Osteocyte (in vitro differentiated cells): ENCODE data around the gene PLK5. TPM values are rescaled to one million over a fixed set of nuclear protein-coding genes. Genes with fewer than 3 reads are reported as not detected.
A peak's percentile ranks its signal among the peaks of the same experiment; 100 is the strongest.

Experiments
- DNase-seq: peaks from one replicate; pipeline ENCODE4 v3.0.0; 2021; ENCODE audit warnings: mixed read lengths; ENCODE audit not compliant: unreplicated experiment; ENCODE audit errors: extremely low spot score
- H3K27ac Mint-ChIP-seq: one replicate; pipeline ENCODE4 v1.8.0; 2021; ENCODE audit warnings: mild to moderate bottlenecking, mixed read lengths; ENCODE audit not compliant: unreplicated experiment
- H3K27me3 Mint-ChIP-seq: one replicate; pipeline ENCODE4 v1.8.0; 2021; ENCODE audit warnings: mixed read lengths; ENCODE audit not compliant: unreplicated experiment
- H3K36me3 Mint-ChIP-seq: one replicate; pipeline ENCODE4 v1.8.0; 2021; ENCODE audit warnings: mixed read lengths; ENCODE audit not compliant: unreplicated experiment
- H3K4me1 Mint-ChIP-seq: one replicate; pipeline ENCODE4 v1.8.0; 2021; ENCODE audit warnings: mixed read lengths; ENCODE audit not compliant: unreplicated experiment
- H3K4me3 Mint-ChIP-seq: one replicate; pipeline ENCODE4 v1.8.0; 2021; ENCODE audit warnings: mild to moderate bottlenecking, moderate library complexity, mixed read lengths; ENCODE audit not compliant: unreplicated experiment
- H3K9me3 Mint-ChIP-seq: one replicate; pipeline ENCODE4 v1.8.0; 2021; ENCODE audit warnings: mixed read lengths; ENCODE audit not compliant: unreplicated experiment
- CTCF ChIP-seq: fragments of 200-600 bp; sonication (generic); IDR thresholded peaks from 2 replicates; pipeline ENCODE4 v1.5.0; 2021; ENCODE audit warnings: antibody characterized with exemption, mild to moderate bottlenecking, moderate library complexity
- total RNA-seq: library from RNA; stranded (reverse); gene quantifications from 2 replicates; pipeline ENCODE4 v1.2.1, GENCODE V29; 2021

PLK5 gene
- total RNA-seq, 1 donor from 2014 or later: 0.54 TPM

GRCh38 chr19:1489463-1490310 is 34.2 kb upstream of the PLK5 start:
- H3K36me3 Mint-ChIP-seq: no peaks in the 10 kb centered on the region

GRCh38 chr19:1490311-1491113 is 33.4 kb upstream of the PLK5 start, which contains the start of gene PCSK4:
PCSK4 (minus strand) TSS chr19:1490350; CDS start chr19:1490346, 4 bp downstream.
- Mint-ChIP-seq H3K27me3 (peaks cover 9% of the 10 kb centered on the region), H3K27ac (peak within 1 kb of the TSS; percentile 93), H3K9me3 (no peaks in the 10 kb centered on the region), H3K4me1 (peaks cover 10% of the 10 kb centered on the region), H3K4me3 (peak within 1 kb of the TSS; percentile 87), H3K36me3 (no peaks in the 10 kb centered on the region)
- DNase-seq: peak; percentile 99
- no peak for TF ChIP-seq CTCF

More at GRCh38 chr19:1489463-1490310, 34.2 kb upstream of the PLK5 start:
- no peak for TF ChIP-seq CTCF
- DNase-seq: no peak
- peaks cover 9% of the 10 kb centered on the region for H3K27me3 Mint-ChIP-seq
- no peak overlapping the region for H3K27ac Mint-ChIP-seq
- peak overlapping the region; percentile 60 for H3K4me3 Mint-ChIP-seq
- no peaks in the 10 kb centered on the region for H3K9me3 Mint-ChIP-seq
- H3K4me1 Mint-ChIP-seq: peaks cover 10% of the 10 kb centered on the region

- peaks cover 10% of the 10 kb centered on the region for H3K4me1 Mint-ChIP-seq
- peak within 1 kb of the TSS; percentile 93 for H3K27ac Mint-ChIP-seq
- H3K36me3 Mint-ChIP-seq: no peaks in the 10 kb centered on the region
- DNase-seq: no peak
- peaks cover 9% of the 10 kb centered on the region for H3K27me3 Mint-ChIP-seq
- TF ChIP-seq CTCF: no peak
- H3K9me3 Mint-ChIP-seq: no peaks in the 10 kb centered on the region
- peak within 1 kb of the TSS; percentile 87 for H3K4me3 Mint-ChIP-seq
These were observed 32.6 kb upstream of the PLK5 start, which contains the start of gene REEP6 for GRCh38 chr19:1491114-1491848. REEP6 (plus strand) TSS chr19:1491181; CDS start chr19:1491270, 89 bp downstream.

GRCh38 chr19:1491849-1492170 is 32.1 kb upstream of the PLK5 start:
- no peak overlapping the region for H3K27ac Mint-ChIP-seq
- no peaks in the 10 kb centered on the region for H3K9me3 Mint-ChIP-seq
- no peaks in the 10 kb centered on the region for H3K36me3 Mint-ChIP-seq
- H3K4me3 Mint-ChIP-seq: peak overlapping the region; percentile 65
- H3K4me1 Mint-ChIP-seq: peaks cover 10% of the 10 kb centered on the region
- peaks cover 9% of the 10 kb centered on the region for H3K27me3 Mint-ChIP-seq
- DNase-seq: no peak
- no peak for TF ChIP-seq CTCF
